Measurements from ENCODE around the gene PLG.
"Not testable (repeated sequence)": the region's sequence is repeated elsewhere in the genome, so short reads cannot be mapped to it uniquely, and the experiment has no call there.

PLG gene

DNA sequence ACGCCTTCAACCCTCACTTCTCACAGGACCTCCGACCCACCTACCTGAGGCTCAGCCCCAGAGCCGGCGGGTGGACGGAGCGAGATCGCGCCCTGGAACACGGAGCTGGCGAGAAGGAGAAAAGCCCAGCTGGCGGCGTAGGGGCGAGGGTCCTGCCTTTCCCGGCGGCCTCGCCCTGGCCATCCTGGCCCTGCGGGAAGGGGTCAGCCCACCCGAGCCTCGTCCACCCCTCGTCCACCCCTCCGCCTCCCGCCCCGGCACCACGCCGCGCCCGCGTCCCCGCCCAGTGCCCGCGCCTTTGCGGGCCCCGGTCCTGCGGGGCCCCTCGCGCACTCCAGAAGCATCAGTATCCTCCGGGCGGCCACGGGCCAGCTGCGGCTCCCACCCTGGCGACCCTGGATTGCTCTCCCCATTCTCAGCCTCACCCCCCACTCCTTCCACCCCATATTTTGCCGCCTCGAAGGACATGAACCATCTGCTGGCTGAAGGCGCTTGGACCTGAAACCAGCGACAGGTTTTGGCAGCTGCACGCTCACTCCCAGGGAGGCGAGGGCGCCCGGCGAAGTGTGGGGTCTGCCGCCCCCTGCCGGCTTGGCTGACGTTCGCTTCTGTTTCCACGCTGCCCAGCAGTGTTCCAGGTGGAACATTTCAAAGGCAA, 65.1 kb downstream of the PLG start:
- TF ChIP-seq, protein P1, sequence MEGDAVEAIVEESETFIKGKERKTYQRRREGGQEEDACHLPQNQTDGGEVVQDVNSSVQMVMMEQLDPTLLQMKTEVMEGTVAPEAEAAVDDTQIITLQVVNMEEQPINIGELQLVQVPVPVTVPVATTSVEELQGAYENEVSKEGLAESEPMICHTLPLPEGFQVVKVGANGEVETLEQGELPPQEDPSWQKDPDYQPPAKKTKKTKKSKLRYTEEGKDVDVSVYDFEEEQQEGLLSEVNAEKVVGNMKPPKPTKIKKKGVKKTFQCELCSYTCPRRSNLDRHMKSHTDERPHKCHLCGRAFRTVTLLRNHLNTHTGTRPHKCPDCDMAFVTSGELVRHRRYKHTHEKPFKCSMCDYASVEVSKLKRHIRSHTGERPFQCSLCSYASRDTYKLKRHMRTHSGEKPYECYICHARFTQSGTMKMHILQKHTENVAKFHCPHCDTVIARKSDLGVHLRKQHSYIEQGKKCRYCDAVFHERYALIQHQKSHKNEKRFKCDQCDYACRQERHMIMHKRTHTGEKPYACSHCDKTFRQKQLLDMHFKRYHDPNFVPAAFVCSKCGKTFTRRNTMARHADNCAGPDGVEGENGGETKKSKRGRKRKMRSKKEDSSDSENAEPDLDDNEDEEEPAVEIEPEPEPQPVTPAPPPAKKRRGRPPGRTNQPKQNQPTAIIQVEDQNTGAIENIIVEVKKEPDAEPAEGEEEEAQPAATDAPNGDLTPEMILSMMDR (IDR thresholded peaks at IDR 0.05; ENCODE audit: low read depth, low read length, missing control alignments) = peak; percentile 86
- DNase-seq (ENCODE audit: low read depth) = no peak
- peak overlapping the region; percentile 61 for H3K4me3 ChIP-seq (ENCODE audit: low read depth, low read length)

DNA sequence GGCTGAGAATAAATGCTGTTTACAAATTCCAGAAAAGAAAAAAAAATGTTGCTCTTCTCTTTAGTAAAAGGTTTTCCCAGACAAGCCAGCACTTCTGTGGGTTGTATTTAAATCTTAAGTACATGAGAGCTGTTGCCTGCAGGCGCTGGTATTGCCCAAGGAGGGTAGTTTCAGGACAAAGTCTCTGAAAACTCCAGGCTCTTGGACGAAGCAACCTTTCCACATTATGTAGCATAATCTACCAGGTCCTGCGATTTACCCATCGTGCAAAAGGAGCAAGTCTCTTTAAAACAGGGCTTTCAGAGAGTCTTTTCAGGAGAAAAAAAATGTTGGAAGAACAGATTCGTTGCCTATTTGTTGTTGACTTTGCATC, 65.6 kb downstream of the PLG start:
- TF ChIP-seq, protein P1 (IDR thresholded peaks at IDR 0.05; ENCODE audit: low read depth, low read length, missing control alignments) = no peak
- no peak for DNase-seq (ENCODE audit: low read depth)
- no peak overlapping the region; the same call in 1 of the 2 replicates for H3K4me3 ChIP-seq (ENCODE audit: low read depth, low read length)

DNA sequence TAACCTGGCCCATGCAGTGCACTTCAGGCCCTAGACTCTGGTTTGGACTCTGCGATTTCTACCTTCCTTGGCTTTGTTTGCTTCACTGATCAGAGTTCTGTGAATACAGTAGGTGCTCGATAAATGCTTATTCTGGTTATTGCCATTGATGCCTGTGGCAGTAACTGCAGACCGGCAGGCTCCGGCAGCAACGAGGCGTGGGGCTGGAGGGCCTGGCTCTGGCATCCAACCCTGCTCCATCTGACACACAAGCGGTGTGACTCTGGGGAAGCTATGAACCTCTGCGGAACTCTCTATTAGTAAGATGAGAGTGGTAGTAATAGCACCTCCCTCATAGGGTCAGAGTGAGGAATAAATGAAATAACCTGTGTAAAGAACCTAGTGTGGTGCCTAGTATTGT, 66.1 kb downstream of the PLG start:
- H3K4me3 ChIP-seq (ENCODE audit: low read depth, low read length) = no peak overlapping the region
- TF ChIP-seq, protein P1 (IDR thresholded peaks at IDR 0.05; ENCODE audit: low read depth, low read length, missing control alignments) = no peak
- no peak for DNase-seq (ENCODE audit: low read depth)

DNA sequence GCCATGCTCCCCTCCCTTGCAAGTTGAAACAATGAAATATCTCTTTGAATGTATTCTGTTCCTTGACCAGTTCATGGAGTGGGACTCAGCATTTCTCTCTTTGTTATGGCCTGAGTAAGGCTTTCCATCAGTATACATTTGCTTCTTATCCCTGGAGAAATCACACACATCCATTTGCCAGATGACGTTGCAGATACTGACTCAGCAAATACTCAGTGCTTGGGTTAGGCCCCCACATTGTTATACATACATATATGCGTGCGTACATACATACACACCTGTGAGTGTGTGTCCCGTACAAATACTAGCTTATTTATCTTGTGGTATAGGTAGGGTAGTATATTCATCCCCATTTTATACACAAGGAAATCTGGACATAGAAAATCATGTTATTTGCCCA, 72.4 kb downstream of the PLG start:
- TF ChIP-seq, protein P1 (IDR thresholded peaks at IDR 0.05; ENCODE audit: low read depth, low read length, missing control alignments) = no peak
- DNase-seq (ENCODE audit: low read depth) = no peak
- no peak overlapping the region for H3K4me3 ChIP-seq (ENCODE audit: low read depth, low read length)

DNA sequence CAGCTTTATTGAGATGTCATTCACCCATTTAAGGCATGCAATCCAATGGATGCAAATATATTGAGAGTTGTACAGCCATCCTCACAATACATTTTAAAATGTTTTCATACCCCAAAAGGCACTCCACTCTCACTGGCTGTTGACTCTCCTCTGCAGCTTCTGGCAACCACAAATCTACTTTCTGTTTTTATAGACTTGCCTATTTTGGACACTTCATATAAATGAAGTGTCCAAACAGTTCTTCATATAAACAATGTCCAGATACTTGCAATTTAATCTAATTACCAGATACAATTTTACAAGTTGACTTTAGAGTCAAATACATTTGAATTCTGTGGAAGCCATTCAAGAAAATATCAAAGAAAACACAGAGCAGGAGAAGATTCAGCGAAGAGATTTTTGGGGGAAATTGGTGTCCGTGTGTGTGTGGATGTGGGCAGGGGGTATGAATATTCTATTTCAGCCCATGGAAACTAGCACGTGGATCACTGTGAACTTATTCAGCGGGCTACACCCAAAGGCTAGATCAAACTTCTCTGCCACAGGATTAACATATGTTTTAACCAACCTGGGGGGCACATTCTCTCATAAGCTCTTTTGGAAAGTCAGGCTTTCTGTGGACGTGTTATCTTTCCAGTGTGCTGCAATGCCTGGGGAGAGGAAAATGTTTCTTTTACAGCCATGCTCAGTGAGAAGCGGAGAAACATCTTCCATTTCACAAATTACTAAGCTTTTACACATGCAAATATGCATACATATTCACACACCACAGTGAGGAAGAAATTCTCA, 73.9 kb downstream of the PLG start:
- TF ChIP-seq, protein P1 (IDR thresholded peaks at IDR 0.05; ENCODE audit: low read depth, low read length, missing control alignments) = no peak
- no peak for DNase-seq (ENCODE audit: low read depth)

DNA sequence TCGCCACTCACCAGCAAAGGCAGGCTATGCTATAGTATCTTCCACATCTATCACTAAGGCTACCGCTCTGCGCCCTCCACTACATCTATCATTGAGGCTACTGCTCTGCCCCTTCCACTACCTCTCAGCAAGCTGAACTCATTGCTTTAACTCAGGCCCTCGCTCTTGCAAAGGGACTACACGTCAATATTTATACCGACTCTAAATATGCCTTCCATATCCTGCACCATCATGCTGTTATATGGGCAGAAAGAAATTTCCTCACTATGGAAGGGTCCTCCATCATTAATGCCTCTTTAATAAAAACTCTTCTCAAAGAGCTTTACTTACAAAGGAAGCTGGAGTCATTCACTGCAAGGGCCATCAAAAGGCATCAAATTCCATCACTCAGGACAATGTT, 77.1 kb downstream of the PLG start:
- not testable (repeated sequence) for H3K4me3 ChIP-seq (ENCODE audit: low read depth, low read length); DNase-seq (ENCODE audit: low read depth)

More for the DNA sequence above, 73.9 kb downstream of the PLG start:
- H3K4me3 ChIP-seq (ENCODE audit: low read depth, low read length) = no peak overlapping the region

DNA sequence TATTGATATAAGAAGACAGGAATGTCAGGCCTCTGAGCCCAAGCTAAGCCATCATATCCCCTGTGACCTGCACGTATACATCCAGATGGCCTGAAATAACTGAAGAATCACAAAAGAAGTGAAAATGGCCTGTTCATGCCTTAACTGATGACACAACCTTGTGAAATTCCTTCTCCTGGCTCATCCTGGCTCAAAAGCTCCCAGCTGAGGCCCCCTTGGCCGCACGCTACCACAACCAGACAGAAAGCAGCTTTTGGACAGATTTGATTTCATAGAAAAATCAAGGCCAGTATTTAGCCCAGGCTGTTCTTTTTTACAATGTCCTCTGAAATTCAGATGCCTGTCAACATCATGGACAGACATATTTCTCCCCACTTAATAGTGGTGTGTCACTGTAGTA, 78.6 kb downstream of the PLG start:
- not testable (repeated sequence) for DNase-seq (ENCODE audit: low read depth); H3K4me3 ChIP-seq (ENCODE audit: low read depth, low read length)

DNA sequence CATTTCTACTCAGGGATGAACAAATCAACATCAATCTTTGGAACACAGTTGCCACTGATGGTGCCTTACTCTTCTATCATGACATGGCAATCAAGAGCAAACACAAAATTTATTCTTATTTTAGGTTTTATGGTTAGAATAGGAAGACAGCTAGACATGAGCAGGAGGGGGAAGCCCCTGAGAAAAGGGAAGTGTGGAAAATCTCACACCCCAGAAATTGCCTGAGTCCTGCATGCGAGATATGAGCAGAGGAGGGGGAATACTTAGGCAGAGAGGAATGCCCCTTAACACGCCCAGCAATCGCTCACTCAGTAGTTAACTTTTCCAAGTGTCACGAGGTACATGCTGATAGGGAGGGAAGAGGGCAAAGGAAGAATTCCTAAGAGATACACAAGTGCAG, 79.3 kb downstream of the PLG start:
- no peak overlapping the region for H3K4me3 ChIP-seq (ENCODE audit: low read depth, low read length)
- TF ChIP-seq, protein P1 (IDR thresholded peaks at IDR 0.05; ENCODE audit: low read depth, low read length, missing control alignments) = no peak
- DNase-seq (ENCODE audit: low read depth) = no peak
